HG03565 (cell line): ENCODE data around the gene SLC25A29.

Experiments
- ATAC-seq: cut with Tn5 transposase; IDR thresholded peaks from one replicate; pipeline ENCODE4 v1.9.1; 2021; ENCODE audit warnings: mild to moderate bottlenecking, moderate library complexity; ENCODE audit not compliant: unreplicated experiment

Gene SLC25A29

GRCh38 chr14:100332071-100332639 lies 25.9 kb upstream of the SLC25A29 start:
- ATAC-seq, result no peak

DNA sequence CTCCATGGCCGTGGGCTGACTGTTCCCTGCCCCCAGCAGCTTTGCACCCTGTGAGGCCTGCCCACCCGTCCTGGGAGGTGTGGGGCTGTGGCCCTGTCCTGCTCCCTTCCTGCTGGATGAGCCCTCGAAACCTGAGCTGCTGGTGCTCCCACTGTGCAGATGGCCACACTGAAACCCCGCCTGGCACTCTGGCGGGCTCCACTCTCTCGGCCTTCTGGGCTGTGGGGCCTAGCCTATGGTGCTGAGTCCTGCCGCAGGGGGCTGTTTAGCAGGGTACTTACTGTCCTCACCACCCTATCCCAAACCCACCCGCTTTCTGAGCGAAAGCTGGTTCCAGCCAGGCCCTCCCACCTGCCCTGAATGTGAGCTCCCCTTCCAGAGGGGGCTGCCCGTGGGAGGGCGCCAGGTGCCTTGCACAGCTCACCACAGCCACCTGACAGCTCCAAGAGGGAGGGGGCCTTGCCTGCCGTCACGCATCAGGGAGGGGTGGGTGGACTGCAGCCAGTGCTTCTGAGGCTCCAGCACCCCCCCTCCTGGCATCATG lies 24.2 kb upstream of the SLC25A29 start:
- ATAC-seq, result no peak

DNA sequence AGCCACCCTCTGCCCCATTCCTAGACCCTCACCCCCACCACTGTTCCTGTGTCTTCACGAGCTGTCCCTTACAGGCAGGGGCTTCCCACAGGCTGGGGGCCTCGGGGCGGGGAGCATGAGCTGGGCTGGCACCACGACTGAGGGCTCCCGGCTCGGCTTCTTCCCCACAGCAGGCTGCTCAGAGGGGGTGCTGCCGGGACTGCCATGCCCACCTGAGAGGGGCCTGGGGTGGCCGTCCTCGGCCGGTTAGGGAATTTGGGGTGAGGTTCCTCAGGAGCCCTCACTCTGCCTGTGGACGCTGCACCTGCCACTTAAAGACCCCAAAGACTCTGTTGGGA lies 23.7 kb upstream of the SLC25A29 start:
- ATAC-seq, result no peak

DNA sequence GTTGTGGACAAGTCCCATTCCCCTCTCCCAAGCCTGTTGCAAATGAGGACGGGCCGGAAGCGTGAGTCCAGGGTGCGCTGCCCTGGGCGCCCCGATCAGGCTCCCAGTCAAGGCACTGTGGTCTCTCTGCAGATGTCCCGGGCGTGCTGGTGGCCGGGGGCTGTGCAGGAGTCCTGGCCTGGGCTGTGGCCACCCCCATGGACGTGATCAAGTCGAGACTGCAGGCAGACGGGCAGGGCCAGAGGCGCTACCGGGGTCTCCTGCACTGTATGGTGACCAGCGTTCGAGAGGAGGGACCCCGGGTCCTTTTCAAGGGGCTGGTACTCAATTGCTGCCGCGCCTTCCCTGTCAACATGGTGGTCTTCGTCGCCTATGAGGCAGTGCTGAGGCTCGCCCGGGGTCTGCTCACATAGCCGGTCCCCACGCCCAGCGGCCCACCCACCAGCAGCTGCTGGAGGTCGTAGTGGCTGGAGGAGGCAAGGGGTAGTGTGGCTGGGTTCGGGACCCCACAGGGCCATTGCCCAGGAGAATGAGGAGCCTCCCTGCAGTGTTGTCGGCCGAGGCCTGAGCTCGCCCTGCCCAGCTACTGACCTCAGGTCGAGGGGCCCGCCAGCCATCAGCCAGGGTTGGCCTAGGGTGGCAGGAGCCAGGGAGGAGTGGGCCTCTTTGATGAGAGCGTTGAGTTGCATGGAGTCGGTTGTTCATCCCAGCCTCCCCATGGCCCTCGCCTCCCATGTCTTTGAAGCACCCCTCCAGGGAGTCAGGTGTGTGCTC lies 23.2 kb upstream of the SLC25A29 start:
- no peak for ATAC-seq

DNA sequence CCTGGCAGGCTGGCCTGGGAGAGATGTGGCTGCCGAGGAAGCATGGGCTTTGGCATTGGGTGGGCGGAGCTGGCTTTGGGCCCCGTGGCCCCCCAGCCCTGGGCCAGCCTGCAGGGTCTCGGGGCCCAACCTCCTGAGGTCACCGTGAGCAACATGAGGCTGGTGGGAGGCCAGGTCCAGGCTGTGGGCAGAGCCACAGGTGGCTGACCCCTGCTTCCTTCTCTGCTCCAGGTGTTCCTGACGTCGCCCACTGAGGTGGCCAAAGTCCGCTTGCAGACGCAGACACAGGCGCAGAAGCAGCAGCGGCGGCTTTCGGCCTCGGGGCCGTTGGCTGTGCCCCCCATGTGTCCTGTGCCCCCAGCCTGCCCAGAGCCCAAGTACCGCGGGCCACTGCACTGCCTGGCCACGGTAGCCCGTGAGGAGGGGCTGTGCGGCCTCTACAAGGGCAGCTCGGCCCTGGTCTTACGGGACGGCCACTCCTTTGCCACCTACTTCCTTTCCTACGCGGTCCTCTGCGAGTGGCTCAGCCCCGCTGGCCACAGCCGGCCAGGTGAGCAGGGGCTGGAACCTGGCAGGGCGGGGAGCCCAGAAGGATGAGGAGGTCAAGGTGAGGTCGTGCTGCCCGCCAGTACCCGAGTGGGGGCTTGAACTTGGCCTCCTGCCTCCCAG lies 22.4 kb upstream of the SLC25A29 start:
- ATAC-seq, result no peak

DNA sequence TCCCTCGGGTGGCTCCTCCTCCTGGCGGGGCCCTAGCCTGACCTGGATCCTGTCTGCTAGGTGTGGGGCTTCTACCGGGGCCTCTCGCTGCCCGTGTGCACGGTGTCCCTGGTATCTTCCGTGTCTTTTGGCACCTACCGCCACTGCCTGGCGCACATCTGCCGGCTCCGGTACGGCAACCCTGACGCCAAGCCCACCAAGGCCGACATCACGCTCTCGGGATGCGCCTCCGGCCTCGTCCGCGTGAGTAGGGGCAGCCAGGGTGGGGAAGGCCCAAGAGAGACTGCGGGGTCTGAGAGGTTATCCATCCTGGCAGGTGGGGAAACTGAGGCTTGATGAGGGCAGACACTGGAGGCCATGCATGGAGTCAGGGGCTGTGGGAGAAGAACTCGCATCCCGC lies 20.9 kb upstream of the SLC25A29 start:
- ATAC-seq, result no peak

- no peak for ATAC-seq
Measured at GRCh38 chr14:100325958-100326357, 19.7 kb upstream of the SLC25A29 start.

- ATAC-seq, result no peak
Measured at GRCh38 chr14:100325231-100325632, 19.0 kb upstream of the SLC25A29 start.

DNA sequence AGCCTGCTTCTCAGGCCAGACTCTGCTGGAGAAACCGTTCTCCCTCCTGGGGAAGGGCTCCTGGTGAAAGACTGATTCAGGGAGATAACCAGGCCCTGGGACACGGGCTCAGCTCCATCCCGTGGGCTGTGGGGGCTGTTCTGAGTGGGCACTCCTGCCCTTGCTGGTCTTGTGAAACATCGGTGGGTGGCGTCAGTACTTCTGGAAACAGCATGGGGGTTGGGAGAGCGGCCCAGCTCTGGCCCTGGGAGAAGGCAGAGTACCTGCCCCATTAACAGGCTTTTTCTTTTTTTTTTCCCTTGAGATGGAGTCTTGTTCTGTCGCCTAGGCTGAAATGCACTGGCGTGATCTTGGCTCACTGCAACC lies 17.7 kb upstream of the SLC25A29 start:
- ATAC-seq, result no peak

DNA sequence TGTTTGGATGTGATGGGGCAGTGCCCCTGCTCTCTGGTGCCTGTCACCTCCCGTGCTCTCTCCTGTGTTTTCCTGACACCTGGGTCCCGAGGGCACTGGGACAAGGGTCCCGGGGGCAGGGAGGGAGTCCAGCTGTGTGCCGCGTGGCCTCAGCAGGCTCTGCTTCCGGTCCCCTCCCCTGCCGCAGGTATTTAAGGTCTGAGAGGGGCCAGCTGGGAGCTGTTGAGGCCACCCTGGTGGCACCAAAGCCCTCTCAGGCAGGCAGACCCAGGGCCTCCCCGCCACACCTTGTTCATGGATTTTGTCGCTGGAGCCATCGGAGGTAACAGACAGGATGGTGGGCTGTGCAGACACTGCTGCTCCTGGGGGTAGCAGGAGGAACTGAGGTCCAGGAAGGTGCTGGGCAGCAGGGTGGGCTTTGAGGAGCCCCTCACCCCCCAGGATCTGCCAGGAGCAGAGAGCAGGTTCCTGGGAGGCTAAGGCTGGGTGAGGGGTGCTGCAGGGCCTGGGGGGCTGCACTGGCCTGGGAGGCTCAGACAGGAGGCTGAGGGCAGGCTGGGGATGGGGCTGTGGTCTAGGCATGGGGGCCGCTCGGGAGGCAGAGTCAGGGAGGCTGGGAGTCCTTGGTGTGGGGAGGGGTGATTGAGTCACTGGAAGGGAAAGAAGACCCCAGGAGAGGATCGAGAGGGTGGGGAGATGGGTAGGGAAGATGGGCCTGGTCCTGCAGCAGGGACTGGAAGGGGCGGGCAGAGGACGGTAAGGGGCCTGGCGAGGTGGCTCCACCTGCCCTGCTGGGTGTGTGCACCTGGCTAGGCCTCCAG lies 17.1 kb upstream of the SLC25A29 start, which contains the start of gene SLC25A47:
Gene SLC25A47 (plus strand): TSS at position 219 of the 821 bp plus-strand sequence. CDS start 76 bp downstream, at position 295.
- ATAC-seq, result no peak

DNA sequence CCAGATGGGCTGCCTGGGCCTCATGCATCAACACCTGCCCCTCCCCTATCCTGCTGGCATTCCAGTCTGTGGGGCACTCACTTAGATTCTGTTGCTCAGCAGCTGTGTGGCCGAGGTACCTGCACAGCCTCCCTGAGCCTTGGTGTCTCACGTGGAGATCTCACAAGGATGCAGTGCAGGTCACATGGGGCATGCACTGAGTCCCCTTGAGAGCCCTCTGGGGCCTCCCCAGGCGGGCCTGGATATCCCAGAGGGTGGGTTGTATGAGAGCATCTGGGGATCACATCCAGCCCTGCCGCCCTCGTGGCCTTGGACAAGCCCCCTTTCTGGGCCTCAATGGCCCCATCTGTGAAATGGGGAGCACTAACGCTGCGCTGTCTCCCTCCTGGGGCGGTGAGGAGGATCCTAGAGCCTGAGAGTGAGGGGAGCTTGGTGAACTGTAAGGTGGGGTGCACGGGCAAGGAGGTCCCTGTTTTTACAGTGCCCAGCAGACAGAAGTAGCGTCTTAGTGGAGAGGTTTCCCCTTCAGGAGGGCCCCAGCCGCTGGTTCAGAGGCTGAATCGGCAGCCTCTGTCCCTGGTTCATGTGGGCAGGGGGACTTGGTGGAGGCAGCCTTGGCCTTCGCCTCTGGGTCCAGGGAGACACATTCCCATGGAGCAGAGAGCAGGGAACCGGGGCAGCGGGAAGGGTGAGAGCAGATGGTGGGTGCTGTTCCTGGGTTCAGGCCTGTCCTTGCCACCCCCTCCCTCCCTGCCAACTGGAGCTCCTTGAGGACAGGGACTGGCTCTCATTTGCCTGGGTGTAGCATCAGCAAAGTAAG lies 16.1 kb upstream of the SLC25A29 start:
- no peak for ATAC-seq

- ATAC-seq, result no peak
Measured at GRCh38 chr14:100321473-100322137, 15.4 kb upstream of the SLC25A29 start.

DNA sequence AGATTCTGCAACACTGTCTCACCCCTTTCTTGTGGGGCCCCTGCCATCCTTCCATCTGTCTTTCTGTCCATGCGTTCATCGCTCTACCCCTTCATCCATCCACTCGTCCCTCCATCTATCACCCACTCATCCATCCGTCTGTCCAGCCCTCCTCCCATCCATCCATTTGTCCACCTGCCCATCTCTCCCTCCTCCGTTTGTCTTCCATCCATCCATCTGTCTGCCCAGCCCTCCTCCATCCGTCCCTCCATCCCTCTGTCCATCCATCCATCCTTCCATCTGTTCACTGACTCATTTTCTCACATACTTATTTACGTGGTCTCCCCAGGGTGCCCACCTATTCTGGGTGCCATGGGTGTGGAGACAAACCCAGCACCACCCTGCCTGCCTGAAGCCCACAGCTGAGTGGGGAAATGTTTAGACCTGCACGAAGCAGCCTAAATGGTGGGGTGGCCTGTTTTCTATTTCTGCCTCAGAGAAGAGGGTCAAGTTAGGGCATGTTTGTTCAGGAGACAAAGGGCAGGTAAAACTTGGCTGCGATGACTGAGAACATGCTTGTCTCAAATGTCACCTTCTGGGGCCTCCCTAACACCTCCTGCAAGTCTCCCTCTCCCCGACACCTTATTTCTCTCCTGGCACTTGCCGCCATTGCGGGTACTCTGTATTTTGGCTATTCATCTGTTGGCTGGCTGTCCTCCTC lies 14.1 kb upstream of the SLC25A29 start:
- no peak for ATAC-seq

DNA sequence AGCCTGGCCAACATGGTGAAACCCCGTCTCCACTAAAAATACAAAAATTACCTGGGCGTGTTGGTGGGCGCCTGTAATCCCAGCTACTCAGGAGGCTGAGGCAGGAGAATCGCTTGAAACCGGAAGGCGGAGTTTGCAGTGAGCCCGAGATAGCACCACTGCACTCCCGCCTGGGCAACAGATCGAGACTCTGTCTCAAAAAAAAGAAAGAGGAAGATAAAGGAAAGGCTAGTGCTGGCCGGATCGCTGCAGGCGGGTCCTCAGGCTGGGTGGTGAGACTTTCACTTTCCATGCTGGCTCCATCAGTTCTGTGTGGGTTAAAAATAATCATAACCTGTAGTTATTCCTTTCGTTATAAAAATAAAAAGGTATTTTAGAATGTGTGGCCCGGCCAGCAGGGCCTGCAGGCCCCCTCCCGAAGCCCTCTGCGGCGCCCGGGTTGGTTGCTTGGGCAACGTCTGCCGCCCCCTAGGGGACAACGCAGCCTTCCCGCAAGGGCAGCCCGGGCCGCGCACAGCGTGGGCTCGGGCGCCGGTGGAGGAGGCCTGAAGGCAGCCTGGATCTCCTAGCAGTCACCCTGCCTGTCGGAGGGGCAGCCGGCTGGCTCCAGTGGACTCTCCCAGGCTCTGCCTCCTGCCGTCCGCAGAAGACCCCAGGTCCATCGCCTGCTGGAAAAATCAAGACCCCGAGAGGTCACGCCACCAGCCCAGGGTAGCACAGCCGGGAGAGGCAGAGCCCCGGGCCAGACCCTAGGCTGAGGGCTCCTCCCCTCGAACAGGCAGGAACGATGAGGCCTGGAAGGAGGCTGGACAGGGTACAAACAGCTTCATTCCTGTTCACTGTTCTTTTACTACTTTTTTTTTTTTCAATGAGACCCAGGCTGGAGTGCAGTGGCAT lies 11.9 kb upstream of the SLC25A29 start:
- ATAC-seq, result peak; percentile 84

GRCh38 chr14:100317389-100317788 lies 11.1 kb upstream of the SLC25A29 start:
- no peak for ATAC-seq

GRCh38 chr14:100314724-100315123 lies 8.5 kb upstream of the SLC25A29 start:
- ATAC-seq, result no peak

DNA sequence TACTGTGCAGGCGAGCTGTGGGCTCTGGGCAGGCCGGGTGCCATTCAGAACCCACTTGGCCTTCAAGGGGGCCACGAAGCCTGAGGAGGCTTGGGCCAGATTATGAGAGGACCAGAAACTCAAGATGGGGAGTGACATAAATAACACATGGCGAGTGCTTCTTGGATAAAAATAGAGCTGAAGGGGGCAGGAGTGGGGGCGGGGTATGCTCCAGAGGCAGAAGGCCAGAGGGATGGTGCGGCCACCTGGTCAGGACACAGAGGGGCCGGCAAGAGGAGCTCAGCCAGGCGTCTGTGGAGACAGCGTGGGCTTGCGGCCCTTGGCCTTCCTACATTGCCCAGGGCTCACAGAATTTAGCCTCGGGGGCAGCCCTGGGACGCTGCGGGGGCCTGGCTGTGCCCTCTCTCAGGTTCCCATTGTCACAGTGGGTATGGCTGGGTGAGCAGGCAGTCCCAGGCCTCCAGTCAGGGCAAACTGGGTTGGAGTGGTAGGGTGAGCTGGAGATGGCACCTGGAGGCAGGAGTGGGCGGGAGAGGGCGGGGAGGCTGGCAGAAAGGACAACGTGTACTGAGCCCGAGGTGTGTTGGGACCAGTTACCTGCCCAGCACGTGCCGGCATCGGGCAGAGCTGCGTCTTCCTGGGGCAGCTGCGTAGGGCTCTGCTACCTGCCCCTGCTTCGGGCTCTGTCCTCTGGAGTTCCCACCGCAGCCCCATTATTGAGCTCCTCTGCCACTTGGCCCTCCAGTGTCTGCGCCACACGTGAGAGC lies 7.4 kb upstream of the SLC25A29 start:
- no peak for ATAC-seq
